Measurements from ENCODE around the gene IRS1.

Gene IRS1

GRCh38 chr2:226683944-226684562 lies 115.6 kb downstream of the IRS1 start:
- no peak for DNase-seq

GRCh38 chr2:226683196-226683595 lies 116.4 kb downstream of the IRS1 start:
- no peak for DNase-seq

Data from activated CD4-positive, alpha-beta T cell treated with anti-CD3 and anti-CD28 coated beads for 4 hours (primary cell).